ENCODE results near the gene ELOB.

ELOB gene

DNA sequence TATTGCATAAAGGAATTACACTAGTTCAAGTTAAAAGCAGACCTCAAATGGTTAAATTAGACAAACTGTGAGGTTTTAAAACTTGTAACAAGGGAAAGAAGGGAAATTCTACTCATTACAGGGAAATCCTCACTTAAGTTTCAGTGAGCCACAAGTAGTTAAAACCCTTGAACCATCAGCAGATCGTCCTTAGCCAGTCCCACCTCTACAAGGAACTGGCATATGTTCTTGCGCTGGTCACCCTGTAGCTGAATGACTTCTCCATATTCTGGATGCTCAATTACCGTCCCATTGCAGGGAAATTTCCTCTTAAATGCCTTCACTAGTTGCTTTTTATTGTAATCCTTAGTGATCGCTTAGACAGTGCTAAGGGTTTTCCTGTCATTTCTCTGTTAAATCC lies 45.4 kb upstream of the ELOB start:
- H3K36me3 ChIP-seq (ENCODE audit: insufficient read depth) = no peaks in the 10 kb centered on the region
- H3K79me2 ChIP-seq (ENCODE audit: insufficient read depth, low read depth) = no peaks in the 10 kb centered on the region
- H3K9ac ChIP-seq = no peak overlapping the region
- H3K27me3 ChIP-seq (ENCODE audit: insufficient read depth, low read depth) = peaks cover 96% of the 10 kb centered on the region
- TF ChIP-seq, protein P1, sequence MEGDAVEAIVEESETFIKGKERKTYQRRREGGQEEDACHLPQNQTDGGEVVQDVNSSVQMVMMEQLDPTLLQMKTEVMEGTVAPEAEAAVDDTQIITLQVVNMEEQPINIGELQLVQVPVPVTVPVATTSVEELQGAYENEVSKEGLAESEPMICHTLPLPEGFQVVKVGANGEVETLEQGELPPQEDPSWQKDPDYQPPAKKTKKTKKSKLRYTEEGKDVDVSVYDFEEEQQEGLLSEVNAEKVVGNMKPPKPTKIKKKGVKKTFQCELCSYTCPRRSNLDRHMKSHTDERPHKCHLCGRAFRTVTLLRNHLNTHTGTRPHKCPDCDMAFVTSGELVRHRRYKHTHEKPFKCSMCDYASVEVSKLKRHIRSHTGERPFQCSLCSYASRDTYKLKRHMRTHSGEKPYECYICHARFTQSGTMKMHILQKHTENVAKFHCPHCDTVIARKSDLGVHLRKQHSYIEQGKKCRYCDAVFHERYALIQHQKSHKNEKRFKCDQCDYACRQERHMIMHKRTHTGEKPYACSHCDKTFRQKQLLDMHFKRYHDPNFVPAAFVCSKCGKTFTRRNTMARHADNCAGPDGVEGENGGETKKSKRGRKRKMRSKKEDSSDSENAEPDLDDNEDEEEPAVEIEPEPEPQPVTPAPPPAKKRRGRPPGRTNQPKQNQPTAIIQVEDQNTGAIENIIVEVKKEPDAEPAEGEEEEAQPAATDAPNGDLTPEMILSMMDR (conservative IDR thresholded peaks at IDR 0.05; ENCODE audit: low read depth, low read length) = no peak
- H3K4me2 ChIP-seq = no peak overlapping the region
- H3K27ac ChIP-seq = no peak overlapping the region
- H3K4me1 ChIP-seq (ENCODE audit: low read depth, poor library complexity, severe bottlenecking) = no peaks in the 10 kb centered on the region
- no peak overlapping the region for H2AFZ ChIP-seq (ENCODE audit: low read depth)
- no peaks in the 10 kb centered on the region for H4K20me1 ChIP-seq (ENCODE audit: insufficient read depth)
- H3K4me3 ChIP-seq (IDR thresholded peaks at IDR 0.05; ENCODE audit: insufficient read depth, low read depth, low read length) = no peak overlapping the region

DNA sequence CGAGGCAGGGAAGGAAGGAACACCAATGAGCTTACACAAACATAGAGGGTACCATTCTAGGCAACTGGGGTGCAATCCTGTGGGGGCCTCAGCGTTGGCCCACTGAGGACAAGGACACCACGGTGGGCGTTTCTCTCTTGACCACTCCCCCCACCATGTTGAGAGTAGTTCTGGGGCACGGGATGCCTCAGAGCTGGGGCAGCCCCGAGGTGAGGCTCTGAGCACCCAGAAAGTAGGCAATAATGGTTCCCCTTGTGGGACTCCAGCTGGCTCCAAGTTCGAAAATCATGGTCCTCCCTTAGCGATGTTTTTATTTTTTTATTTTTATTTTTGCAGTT lies 45.0 kb upstream of the ELOB start:
- Histone ChIP-seq H4K20me1 (ENCODE audit: insufficient read depth) (no peaks in the 10 kb centered on the region), H3K4me2 (no peak overlapping the region), H3K79me2 (ENCODE audit: insufficient read depth, low read depth) (no peaks in the 10 kb centered on the region), H3K27me3 (ENCODE audit: insufficient read depth, low read depth) (peaks cover 93% of the 10 kb centered on the region), H3K27ac (no peak overlapping the region), H2AFZ (ENCODE audit: low read depth) (no peak overlapping the region), H3K4me3 (IDR thresholded peaks at IDR 0.05; ENCODE audit: insufficient read depth, low read depth, low read length) (no peak overlapping the region), H3K4me1 (ENCODE audit: low read depth, poor library complexity, severe bottlenecking) (no peaks in the 10 kb centered on the region), H3K9ac (no peak overlapping the region), H3K36me3 (ENCODE audit: insufficient read depth) (no peaks in the 10 kb centered on the region)
- TF ChIP-seq, protein P1 (conservative IDR thresholded peaks at IDR 0.05; ENCODE audit: low read depth, low read length) = no peak

DNA sequence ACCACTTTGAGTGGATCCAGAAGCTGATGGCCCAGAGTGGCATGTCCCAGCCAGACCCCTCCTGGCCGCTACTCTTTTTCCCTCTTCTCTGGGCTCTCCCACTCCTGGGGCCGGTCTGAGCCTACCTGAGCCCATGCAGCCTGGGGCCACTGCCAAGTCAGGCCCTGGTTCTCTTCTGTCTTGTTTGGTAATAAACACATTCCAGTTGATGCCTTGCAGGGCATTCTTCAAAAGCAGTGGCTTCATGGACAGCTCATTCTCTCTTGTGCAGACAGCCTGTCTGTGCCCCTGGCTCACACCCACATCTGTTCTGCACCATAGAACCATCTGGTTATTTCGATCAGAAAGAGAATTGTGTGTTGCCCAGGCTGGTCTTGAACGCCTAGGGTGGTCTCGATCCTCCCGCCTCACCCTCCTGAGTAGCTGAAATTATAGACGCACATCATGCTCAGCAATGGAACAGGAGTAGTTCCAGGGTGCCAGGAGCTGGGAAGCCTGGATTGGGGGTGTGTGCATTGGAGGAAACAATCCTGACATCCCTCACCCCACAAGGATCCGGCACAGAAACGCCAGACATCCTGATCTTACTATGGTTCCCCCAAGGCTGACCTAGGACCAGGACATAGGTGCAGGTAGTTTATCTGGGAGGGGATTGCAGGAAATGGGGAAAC lies 44.5 kb upstream of the ELOB start:
- no peak overlapping the region for H2AFZ ChIP-seq (ENCODE audit: low read depth)
- H3K27me3 ChIP-seq (ENCODE audit: insufficient read depth, low read depth) = peaks cover 90% of the 10 kb centered on the region
- no peak overlapping the region for H3K9ac ChIP-seq
- H3K27ac ChIP-seq = no peak overlapping the region
- no peaks in the 10 kb centered on the region for H3K4me1 ChIP-seq (ENCODE audit: low read depth, poor library complexity, severe bottlenecking)
- no peak overlapping the region for H3K4me3 ChIP-seq (IDR thresholded peaks at IDR 0.05; ENCODE audit: insufficient read depth, low read depth, low read length)
- H3K79me2 ChIP-seq (ENCODE audit: insufficient read depth, low read depth) = no peaks in the 10 kb centered on the region
- H3K4me2 ChIP-seq = no peak overlapping the region
- H3K36me3 ChIP-seq (ENCODE audit: insufficient read depth) = no peaks in the 10 kb centered on the region
- no peaks in the 10 kb centered on the region for H4K20me1 ChIP-seq (ENCODE audit: insufficient read depth)
- TF ChIP-seq, protein P1 (conservative IDR thresholded peaks at IDR 0.05; ENCODE audit: low read depth, low read length) = no peak

DNA sequence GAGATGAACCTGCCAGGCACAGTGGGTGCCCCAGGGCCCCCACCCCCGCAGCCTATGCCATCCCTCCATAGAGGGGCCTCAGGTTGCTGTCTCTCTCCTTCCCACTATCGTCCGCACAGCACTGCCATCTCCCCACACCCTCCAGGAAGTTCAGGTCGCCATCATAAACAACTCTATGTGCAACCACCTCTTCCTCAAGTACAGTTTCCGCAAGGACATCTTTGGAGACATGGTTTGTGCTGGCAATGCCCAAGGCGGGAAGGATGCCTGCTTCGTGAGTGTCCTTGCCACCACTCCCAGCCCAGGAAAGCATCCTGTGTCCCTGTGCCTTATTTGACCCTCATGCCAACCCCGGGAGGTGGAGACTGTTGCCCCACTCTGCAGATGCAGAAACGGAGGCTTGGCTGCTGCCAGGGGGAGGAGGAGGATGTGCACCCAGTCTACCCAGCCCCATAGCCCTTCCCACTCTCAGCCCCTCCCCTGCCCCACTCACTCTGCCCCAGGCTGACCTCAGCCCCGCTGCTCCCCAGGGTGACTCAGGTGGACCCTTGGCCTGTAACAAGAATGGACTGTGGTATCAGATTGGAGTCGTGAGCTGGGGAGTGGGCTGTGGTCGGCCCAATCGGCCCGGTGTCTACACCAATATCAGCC lies 43.9 kb upstream of the ELOB start:
- no peaks in the 10 kb centered on the region for H3K36me3 ChIP-seq (ENCODE audit: insufficient read depth)
- no peak overlapping the region for H2AFZ ChIP-seq (ENCODE audit: low read depth)
- TF ChIP-seq, protein P1 (conservative IDR thresholded peaks at IDR 0.05; ENCODE audit: low read depth, low read length) = no peak
- peaks cover 90% of the 10 kb centered on the region for H3K27me3 ChIP-seq (ENCODE audit: insufficient read depth, low read depth)
- no peak overlapping the region for H3K4me3 ChIP-seq (IDR thresholded peaks at IDR 0.05; ENCODE audit: insufficient read depth, low read depth, low read length)
- no peak overlapping the region for H3K9ac ChIP-seq
- no peak overlapping the region for H3K4me2 ChIP-seq
- no peaks in the 10 kb centered on the region for H3K79me2 ChIP-seq (ENCODE audit: insufficient read depth, low read depth)
- no peak overlapping the region for H3K27ac ChIP-seq
- H4K20me1 ChIP-seq (ENCODE audit: insufficient read depth) = no peaks in the 10 kb centered on the region
- H3K4me1 ChIP-seq (ENCODE audit: low read depth, poor library complexity, severe bottlenecking) = no peaks in the 10 kb centered on the region
